T-helper 1 cell (primary cell): ENCODE results near the gene MEPE.

ENCODE experiments used
- DNase-seq, 5 donors: peaks; one replicate each; pipeline ENCODE4 v3.0.0-alpha.2; 2012 to 2020
- total RNA-seq, 4 donors: gene quantifications; one replicate each; lab custom pipeline; 2026; lab: John Stamatoyannopoulos, UW

MEPE gene
- 0 reads per million in 4 donors for total RNA-seq

- DNase-seq, result no peak
These were observed at the start of gene MEPE for GRCh38 chr4:87832669-87833068. MEPE (plus strand) TSS chr4:87832969; CDS start chr4:87834715, 1,746 bp downstream.

- no peak for DNase-seq
These were observed 49.0 kb upstream of the MEPE start for GRCh38 chr4:87783781-87784180.

GRCh38 chr4:87785731-87786509 lies 46.8 kb upstream of the MEPE start:
- no peak for DNase-seq

GRCh38 chr4:87799301-87800113 lies 33.3 kb upstream of the MEPE start, which contains the start of gene IBSP:
IBSP (plus strand) TSS chr4:87799554; CDS start chr4:87802362, 2,808 bp downstream.
- no peak for DNase-seq

- no peak for DNase-seq
These were observed 29.9 kb upstream of the MEPE start for GRCh38 chr4:87802858-87803257.

- DNase-seq, result no peak
These were observed 29.3 kb upstream of the MEPE start for GRCh38 chr4:87803421-87803820.

GRCh38 chr4:87804871-87805270 lies 27.9 kb upstream of the MEPE start:
- DNase-seq, result no peak

GRCh38 chr4:87805971-87806370 lies 26.8 kb upstream of the MEPE start:
- no peak for DNase-seq

- no peak for DNase-seq
These were observed 26.2 kb upstream of the MEPE start for GRCh38 chr4:87806520-87806919.

GRCh38 chr4:87807402-87807801 lies 25.4 kb upstream of the MEPE start:
- no peak for DNase-seq

- no peak for DNase-seq
These were observed 20.8 kb upstream of the MEPE start for GRCh38 chr4:87811977-87812376.

- DNase-seq, result no peak
These were observed 13.4 kb upstream of the MEPE start for GRCh38 chr4:87819281-87819919.

GRCh38 chr4:87823200-87823599 lies 9.6 kb upstream of the MEPE start:
- DNase-seq, result no peak

- DNase-seq, result no peak
These were observed 9.0 kb upstream of the MEPE start for GRCh38 chr4:87823724-87824123.

GRCh38 chr4:87824352-87824751 lies 8.4 kb upstream of the MEPE start:
- no peak for DNase-seq

GRCh38 chr4:87834401-87834800 lies 1.6 kb downstream of the MEPE start:
- DNase-seq, result no peak

GRCh38 chr4:87835197-87835596 lies 2.4 kb downstream of the MEPE start:
- DNase-seq, result no peak

- no peak for DNase-seq
These were observed 3.0 kb downstream of the MEPE start for GRCh38 chr4:87835743-87836142.

- no peak for DNase-seq
These were observed 5.4 kb downstream of the MEPE start for GRCh38 chr4:87838205-87838604.

GRCh38 chr4:87838890-87839591 lies 6.3 kb downstream of the MEPE start:
- DNase-seq, result peak in 2 of 5 donors; percentile 5 to 8

GRCh38 chr4:87839592-87839946 lies 6.8 kb downstream of the MEPE start:
- no peak for DNase-seq

- no peak for DNase-seq
These were observed 7.4 kb downstream of the MEPE start for GRCh38 chr4:87840149-87840548.

- peak in 1 of 5 donors; percentile 1 for DNase-seq
These were observed 11.2 kb downstream of the MEPE start for GRCh38 chr4:87843936-87844335.
